ENCODE results near the gene ISG20L2. TPM values are rescaled to one million over a fixed set of nuclear protein-coding genes. Genes with fewer than 3 reads are reported as not detected.

ISG20L2 gene
- polyA plus RNA-seq, 3 donors: 17.2 to 23.5 (median 18.1) TPM

DNA sequence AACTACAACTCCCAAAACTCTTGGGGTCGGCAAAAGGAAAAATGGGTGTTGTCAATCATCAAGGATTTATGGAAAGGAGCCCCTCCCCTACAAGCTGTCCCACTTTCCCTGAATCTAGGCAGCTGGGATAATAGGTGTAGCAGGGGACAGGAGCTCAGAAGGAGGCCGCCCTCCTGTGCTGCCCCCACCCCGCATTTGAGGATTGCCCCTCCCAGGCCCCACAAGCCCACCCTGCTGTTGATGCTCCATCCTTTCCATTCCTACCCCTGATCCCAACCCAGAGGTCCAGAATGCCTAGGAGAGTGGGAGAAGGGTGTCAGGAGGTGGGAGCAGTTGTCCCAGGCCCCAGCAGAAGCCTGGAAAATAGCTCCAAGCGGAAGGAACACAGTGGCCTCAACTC, 14.2 kb upstream of the ISG20L2 start:
- Histone ChIP-seq H3K27ac (ENCODE audit: low read depth in 1 of 2, low read length in 2 of 2) (peak overlapping the region in 1 of 2 donors; percentile 21), H3K4me1 (ENCODE audit: control insufficient read depth in 1 of 2, insufficient read depth in 2 of 2, low read length in 2 of 2) (peaks cover 39 to 49% of the 10 kb centered on the region in 2 donors), H3K27me3 (ENCODE audit: control insufficient read depth in 2 of 2, insufficient read depth in 2 of 2, low read length in 2 of 2) (no peaks in the 10 kb centered on the region), H3K4me3 (replicated peaks in 1 of 3; ENCODE audit: low read depth in 2 of 3, low read length in 3 of 3) (no peak overlapping the region), H3K9ac (ENCODE audit: insufficient read depth, low read length, poor library complexity, severe bottlenecking) (no peak overlapping the region), H3K79me2 (ENCODE audit: insufficient read depth, low read length) (peaks cover 54% of the 10 kb centered on the region), H3K4me2 (replicated peaks; ENCODE audit: extremely low read depth, low read length, poor library complexity, severe bottlenecking) (no peak overlapping the region), H4K20me1 (ENCODE audit: insufficient read depth, low read length) (peaks cover 30% of the 10 kb centered on the region), H3K36me3 (replicated peaks in 1 of 2; ENCODE audit: control insufficient read depth in 1 of 2, insufficient read depth in 2 of 2, low read length in 2 of 2) (peaks cover 30 to 42% of the 10 kb centered on the region in 2 donors), H2AFZ (ENCODE audit: insufficient read depth, low read depth, low read length, poor library complexity, severe bottlenecking) (no peak overlapping the region), H3K9me3 (replicated peaks in 1 of 2; ENCODE audit: control insufficient read depth in 1 of 2, insufficient read depth in 1 of 2, low read length in 2 of 2) (no peaks in the 10 kb centered on the region)
- peaks cover 0 to 3% (median 2%) of the 10 kb centered on the region in 3 donors for H3K27me3 Mint-ChIP-seq (ENCODE audit: low read depth in 3 of 3)
- intact Hi-C loops (cut with micrococcal nuclease): no loop called here
- peaks cover 0 to 2% (median 0%) of the 10 kb centered on the region in 7 donors for H3K9me3 Mint-ChIP-seq
- no peak for DNase-seq
- 100% methylated on average over 1 of the region's 4 CpGs for WGBS (ENCODE audit: insufficient coverage)
- peaks cover 34 to 48% of the 10 kb centered on the region in 2 donors for H3K36me3 Mint-ChIP-seq
- TF ChIP-seq CTCF (IDR thresholded peaks at IDR 0.05): no peak
- peak overlapping the region in 6 of 7 donors; percentile 20 to 89 (median 70) for H3K27ac Mint-ChIP-seq
- H3K4me3 Mint-ChIP-seq: no peak overlapping the region
- H3K4me1 Mint-ChIP-seq: peaks cover 42% of the 10 kb centered on the region

GRCh38 chr1:156742017-156742416, 13.5 kb upstream of the ISG20L2 start:
- no peak overlapping the region for H3K4me3 ChIP-seq (replicated peaks in 1 of 3; ENCODE audit: low read depth in 2 of 3, low read length in 3 of 3)
- peak overlapping the region; percentile 85 for H2AFZ ChIP-seq (ENCODE audit: insufficient read depth, low read depth, low read length, poor library complexity, severe bottlenecking)
- Mint-ChIP-seq H3K27me3 (ENCODE audit: low read depth in 3 of 3) (peaks cover 0 to 2% (median 1%) of the 10 kb centered on the region in 3 donors), H3K27ac (peak overlapping the region; percentile 79 to 97 (median 96)), H3K36me3 (peaks cover 41 to 56% of the 10 kb centered on the region in 2 donors), H3K9me3 (peaks cover 0 to 2% (median 0%) of the 10 kb centered on the region in 7 donors), H3K4me3 (no peak overlapping the region), H3K4me1 (peaks cover 36% of the 10 kb centered on the region)
- peaks cover 23% of the 10 kb centered on the region for H4K20me1 ChIP-seq (ENCODE audit: insufficient read depth, low read length)
- WGBS (ENCODE audit: insufficient coverage): no CpG with 5 or more reads among the region's 3 CpGs
- H3K79me2 ChIP-seq (ENCODE audit: insufficient read depth, low read length): peaks cover 46% of the 10 kb centered on the region
- intact Hi-C loops (cut with micrococcal nuclease): no loop called here
- H3K9ac ChIP-seq (ENCODE audit: insufficient read depth, low read length, poor library complexity, severe bottlenecking): no peak overlapping the region
- no peaks in the 10 kb centered on the region for H3K27me3 ChIP-seq (ENCODE audit: control insufficient read depth in 2 of 2, insufficient read depth in 2 of 2, low read length in 2 of 2)
- peaks cover 36 to 49% of the 10 kb centered on the region in 2 donors for H3K36me3 ChIP-seq (replicated peaks in 1 of 2; ENCODE audit: control insufficient read depth in 1 of 2, insufficient read depth in 2 of 2, low read length in 2 of 2)
- no peak for TF ChIP-seq CTCF (IDR thresholded peaks at IDR 0.05)
- DNase-seq: no peak
- peak overlapping the region in 1 of 2 donors; percentile 83 for H3K27ac ChIP-seq (ENCODE audit: low read depth in 1 of 2, low read length in 2 of 2)
- no peaks in the 10 kb centered on the region for H3K9me3 ChIP-seq (replicated peaks in 1 of 2; ENCODE audit: control insufficient read depth in 1 of 2, insufficient read depth in 1 of 2, low read length in 2 of 2)
- H3K4me2 ChIP-seq (replicated peaks; ENCODE audit: extremely low read depth, low read length, poor library complexity, severe bottlenecking): peak overlapping the region; percentile 89
- peaks cover 32 to 42% of the 10 kb centered on the region in 2 donors for H3K4me1 ChIP-seq (ENCODE audit: control insufficient read depth in 1 of 2, insufficient read depth in 2 of 2, low read length in 2 of 2)
